GM23338 (cell line): ENCODE results near the gene TMUB1. TPM values are rescaled to one million over a fixed set of nuclear protein-coding genes. Genes with fewer than 3 reads are reported as not detected.

Source experiments
- ATAC-seq: fragments of 200-7000 bp; cut with Tn5 transposase; 3 replicates; pipeline ENCODE4 v1.9.1; 2020
- DNase-seq: peaks from one replicate; pipeline ENCODE4 v3.0.0-alpha.2; 2015; ENCODE audit warnings: low spot score
- H2AFZ ChIP-seq: fragments of 200-600 bp; sonication (generic); 2 replicates; pipeline ENCODE4 v1.8.0; 2016; ENCODE audit warnings: antibody characterized with exemption, mild to moderate bottlenecking, moderate library complexity
- H3F3A ChIP-seq: fragments of 200-600 bp; sonication (generic); replicated peaks from 2 replicates; pipeline ENCODE4 v1.8.0; 2017; ENCODE audit warnings: antibody characterized with exemption, mixed run types, low read depth
- H3K27ac ChIP-seq: fragments of 200-600 bp; sonication (generic); 2 replicates; pipeline ENCODE4 v1.6.1; 2016; ENCODE audit warnings: low read depth
- H3K27me3 ChIP-seq: fragments of 200-600 bp; sonication (generic); 2 replicates; pipeline ENCODE4 v1.8.0; 2016; ENCODE audit warnings: mild to moderate bottlenecking, mixed run types, moderate library complexity; ENCODE audit not compliant: insufficient read depth
- H3K36me3 ChIP-seq: fragments of 200-600 bp; sonication (generic); 2 replicates; pipeline ENCODE4 v1.8.0; 2016; ENCODE audit warnings: mild to moderate bottlenecking; ENCODE audit not compliant: insufficient read depth
- H3K4me1 ChIP-seq: fragments of 200-600 bp; sonication (generic); 2 replicates; pipeline ENCODE4 v1.8.0; 2016; ENCODE audit warnings: mild to moderate bottlenecking, moderate library complexity; ENCODE audit not compliant: insufficient read depth
- H3K4me2 ChIP-seq: fragments of 200-600 bp; sonication (generic); 2 replicates; pipeline ENCODE4 v1.7.1; 2017; ENCODE audit warnings: mixed run types
- H3K4me3 ChIP-seq: fragments of 200-600 bp; sonication (generic); 2 replicates; pipeline ENCODE4 v1.6.1; 2016; ENCODE audit warnings: mixed run types
- H3K79me2 ChIP-seq: fragments of 200-600 bp; sonication (generic); replicated peaks from 2 replicates; pipeline ENCODE4 v1.8.0; 2017; ENCODE audit warnings: mild to moderate bottlenecking; ENCODE audit not compliant: insufficient read depth
- H3K9me2 ChIP-seq: fragments of 200-600 bp; sonication (generic); 2 replicates; pipeline ENCODE4 v1.8.0; 2017; ENCODE audit not compliant: insufficient read depth
- H4K20me1 ChIP-seq: fragments of 200-600 bp; sonication (generic); replicated peaks from 2 replicates; pipeline ENCODE4 v1.8.0; 2017; ENCODE audit warnings: mild to moderate bottlenecking; ENCODE audit not compliant: insufficient read depth
- H3K27ac Mint-ChIP-seq: 2 replicates; pipeline ENCODE4 v1.8.0; 2020; ENCODE audit warnings: inconsistent platforms, mild to moderate bottlenecking, moderate library complexity, mixed read lengths
- H3K27me3 Mint-ChIP-seq: 3 replicates; pipeline ENCODE4 v1.8.0; 2022; ENCODE audit warnings: low read depth, mild to moderate bottlenecking, moderate library complexity, mixed read lengths, inconsistent platforms; ENCODE audit not compliant: insufficient read depth, poor library complexity
- H3K36me3 Mint-ChIP-seq: 3 replicates; pipeline ENCODE4 v1.8.0; 2021; ENCODE audit warnings: low read depth, mild to moderate bottlenecking, inconsistent platforms, moderate library complexity, mixed read lengths
- H3K4me1 Mint-ChIP-seq: 3 replicates; pipeline ENCODE4 v1.8.0; 2020; ENCODE audit warnings: mild to moderate bottlenecking, inconsistent platforms, mixed read lengths
- H3K4me3 Mint-ChIP-seq: 3 replicates; pipeline ENCODE4 v1.8.0; 2021; ENCODE audit warnings: moderate library complexity, mild to moderate bottlenecking, inconsistent platforms, mixed read lengths
- H3K9me3 Mint-ChIP-seq: 3 replicates; pipeline ENCODE4 v1.8.0; 2020; ENCODE audit warnings: moderate library complexity, mild to moderate bottlenecking, inconsistent platforms, mixed read lengths
- CREB1 ChIP-seq: fragments of 250-450 bp; sonication (Bioruptor Pico); IDR thresholded peaks from 2 replicates; pipeline ENCODE4 v1.5.0; 2020; ENCODE audit warnings: low read depth, mild to moderate bottlenecking, moderate library complexity
- CTCF ChIP-seq, 2 experiments: fragments of 200-600 bp in 1 of 2; sonication (generic) in 1 of 2; conservative IDR thresholded peaks; 2 replicates each; pipeline versions ENCODE4 v1.5.1 to v1.6.1; 2016 to 2017; ENCODE audit warnings: antibody characterized with exemption in 2 of 2, low read depth in 2 of 2, mild to moderate bottlenecking in 2 of 2, moderate library complexity in 1 of 2
- ETS1 ChIP-seq: IDR thresholded peaks from 2 replicates; pipeline ENCODE4 v1.6.1; 2016; ENCODE audit warnings: antibody characterized with exemption
- EZH2 ChIP-seq: fragments of 200-600 bp; sonication (generic); IDR thresholded peaks from one replicate; pipeline ENCODE4 v1.8.0; 2017; ENCODE audit warnings: antibody characterized with exemption, mild to moderate bottlenecking, low read depth; ENCODE audit not compliant: unreplicated experiment
- EZH2phosphoT487 ChIP-seq: fragments of 200-600 bp; sonication (generic); IDR thresholded peaks from one replicate; pipeline ENCODE4 v1.8.1; 2018; ENCODE audit warnings: antibody characterized with exemption; ENCODE audit not compliant: unreplicated experiment
- JUNB ChIP-seq: IDR thresholded peaks from one replicate; pipeline ENCODE4 v1.6.1; 2016; ENCODE audit warnings: antibody characterized with exemption; ENCODE audit not compliant: unreplicated experiment
- NANOG ChIP-seq: IDR thresholded peaks from 2 replicates; pipeline ENCODE4 v1.6.1; 2016; ENCODE audit warnings: antibody characterized with exemption, borderline replicate concordance
- POLR2AphosphoS5 ChIP-seq: IDR thresholded peaks from 2 replicates; pipeline ENCODE4 v1.6.1; 2016; ENCODE audit warnings: antibody characterized with exemption, low read depth
- REST ChIP-seq: IDR thresholded peaks from one replicate; pipeline ENCODE4 v1.6.1; 2018; ENCODE audit warnings: antibody characterized with exemption; ENCODE audit not compliant: unreplicated experiment
- STAT1 ChIP-seq: IDR thresholded peaks from one replicate; pipeline ENCODE4 v1.6.1; 2016; ENCODE audit warnings: antibody characterized with exemption; ENCODE audit not compliant: unreplicated experiment
- ZNF114 ChIP-seq: fragments of 250-450 bp; sonication (Bioruptor Pico); IDR thresholded peaks from 2 replicates; pipeline ENCODE4 v1.5.0; 2020; ENCODE audit warnings: mild to moderate bottlenecking, moderate library complexity
- ZNF331 ChIP-seq: fragments of 250-450 bp; sonication (Bioruptor Pico); IDR thresholded peaks from 2 replicates; pipeline ENCODE4 v1.5.0; 2020; ENCODE audit warnings: low read depth, mild to moderate bottlenecking, moderate library complexity
- ZNF462 ChIP-seq: fragments of 250-450 bp; sonication (Bioruptor Pico); IDR thresholded peaks from 2 replicates; pipeline ENCODE4 v1.5.0; 2020; ENCODE audit warnings: mild to moderate bottlenecking, moderate library complexity
- polyA plus RNA-seq: library from polyadenylated mRNA; unstranded; fragments of >200 nt; fragmentation: Nextera tagmentation; extraction: Ambion mirVana; gene quantifications from 2 replicates; pipeline ENCODE4 v1.2.1, GENCODE V29; 2016
- total RNA-seq: library from RNA; depleted of rRNA; stranded (reverse); fragments of >200 nt; shearing (Covaris generic); gene quantifications from 2 replicates; pipeline ENCODE4 v1.2.3, GENCODE V29; 2014

The TMUB1 gene
- total and polyA plus RNA-seq, 2 experiments from 2014 or later = 47.6 to 61.1 TPM

GRCh38 chr7:151081170-151082101 is 1.9 kb downstream of the TMUB1 start:
- Histone ChIP-seq H3K4me3 (peak overlapping the region; percentile 91), H3K27me3 (peaks cover 18% of the 10 kb centered on the region), H3K79me2 (peaks cover 6% of the 10 kb centered on the region; the same call in 1 of the 2 replicates), H4K20me1 (peaks cover 9% of the 10 kb centered on the region), H3K27ac (no peak overlapping the region), H3K9me2 (no peaks in the 10 kb centered on the region), H3K36me3 (no peaks in the 10 kb centered on the region), H3K4me2 (peak overlapping the region; percentile 98), H3F3A (peaks cover 20% of the 10 kb centered on the region), H2AFZ (no peak overlapping the region), H3K4me1 (peaks cover 33% of the 10 kb centered on the region)
- Mint-ChIP-seq H3K27me3 (peaks cover 27% of the 10 kb centered on the region), H3K4me3 (peak overlapping the region; percentile 89), H3K4me1 (peaks cover 37% of the 10 kb centered on the region), H3K36me3 (peaks cover 5% of the 10 kb centered on the region; the same call in 2 of the 3 replicates), H3K9me3 (peaks cover 2% of the 10 kb centered on the region; the same call in 1 of the 3 replicates), H3K27ac (no peak overlapping the region)
- DNase-seq = no peak
- TF ChIP-seq ZNF114 (CRISPR knock-in tag) = no peak
- TF ChIP-seq EZH2 = no peak
- TF ChIP-seq ZNF331 = no peak
- no peak for TF ChIP-seq CTCF (conservative IDR thresholded peaks at IDR 0.05; ENCODE audit: low read depth in 2 of 2)
- TF ChIP-seq JUNB = no peak
- no peak for TF ChIP-seq REST
- TF ChIP-seq POLR2AphosphoS5 = no peak; the same call in 1 of the 2 replicates
- no peak for TF ChIP-seq ETS1
- TF ChIP-seq NANOG = no peak
- no peak for TF ChIP-seq ZNF462 (CRISPR knock-in tag)
- no peak for TF ChIP-seq CREB1 (CRISPR knock-in tag)
- TF ChIP-seq STAT1 = no peak
- TF ChIP-seq EZH2phosphoT487 = no peak
- peak; percentile 10 for ATAC-seq
